WTC11 (cell line): ENCODE data around the gene UVRAG. TPM values are rescaled to one million over a fixed set of nuclear protein-coding genes. Genes with fewer than 3 reads are reported as not detected.

Experiments used
- ATF1 ChIP-seq: sonication (generic); formaldehyde crosslinking; IDR thresholded peaks from 2 replicates; pipeline ENCODE4 v1.8.1; 2023; ENCODE audit warnings: mild to moderate bottlenecking, moderate library complexity, missing genetic modification reagents
- CREB1 ChIP-seq: sonication (generic); formaldehyde crosslinking; IDR thresholded peaks from 2 replicates; pipeline ENCODE4 v1.8.0; 2023; ENCODE audit warnings: mild to moderate bottlenecking, missing genetic modification reagents
- CREM ChIP-seq: sonication (generic); formaldehyde crosslinking; IDR thresholded peaks from 2 replicates; pipeline ENCODE4 v1.8.1; 2022; ENCODE audit warnings: mild to moderate bottlenecking, missing genetic modification reagents, moderate library complexity
- EMX1 ChIP-seq: fragments of 250-450 bp; sonication (Bioruptor Pico); IDR thresholded peaks from 2 replicates; pipeline ENCODE4 v1.8.0; 2021; ENCODE audit warnings: mild to moderate bottlenecking
- FOXJ3 ChIP-seq: sonication (generic); formaldehyde crosslinking; IDR thresholded peaks from 2 replicates; pipeline ENCODE4 v1.9.0; 2021; ENCODE audit warnings: missing genetic modification reagents, mild to moderate bottlenecking, borderline replicate concordance
- FOXK1 ChIP-seq: sonication (generic); formaldehyde crosslinking; IDR thresholded peaks from 2 replicates; pipeline ENCODE4 v1.8.0; 2022; ENCODE audit warnings: mild to moderate bottlenecking, moderate library complexity, missing genetic modification reagents
- HMGA2 ChIP-seq: fragments of 250-450 bp; sonication (Bioruptor Pico); IDR thresholded peaks from 2 replicates; pipeline ENCODE4 v1.4.0; 2021; ENCODE audit warnings: mild to moderate bottlenecking, moderate library complexity
- MAX ChIP-seq: sonication (generic); formaldehyde crosslinking; IDR thresholded peaks from 2 replicates; pipeline ENCODE4 v1.8.0; 2022; ENCODE audit warnings: mild to moderate bottlenecking, missing genetic modification reagents
- MXD4 ChIP-seq: fragments of 250-450 bp; sonication (Bioruptor Pico); IDR thresholded peaks from 2 replicates; pipeline ENCODE4 v1.8.0; 2021; ENCODE audit warnings: mild to moderate bottlenecking, moderate library complexity, borderline replicate concordance
- NFE2L1 ChIP-seq: sonication (generic); formaldehyde crosslinking; IDR thresholded peaks from 2 replicates; pipeline ENCODE4 v1.8.1; 2023; ENCODE audit warnings: missing genetic modification reagents
- NR3C1 ChIP-seq: sonication (generic); formaldehyde crosslinking; conservative IDR thresholded peaks from 2 replicates; pipeline ENCODE4 v1.8.1; 2023; ENCODE audit warnings: low read depth, mild to moderate bottlenecking, missing genetic modification reagents
- PREB ChIP-seq: sonication (generic); formaldehyde crosslinking; IDR thresholded peaks from 2 replicates; pipeline ENCODE4 v1.8.1; 2022; ENCODE audit warnings: mild to moderate bottlenecking, missing genetic modification reagents, moderate library complexity, borderline replicate concordance
- PRRX2 ChIP-seq: fragments of 250-450 bp; sonication (Bioruptor Pico); IDR thresholded peaks from 2 replicates; pipeline ENCODE4 v1.8.0; 2021; ENCODE audit warnings: mild to moderate bottlenecking
- RELA ChIP-seq: sonication (generic); formaldehyde crosslinking; IDR thresholded peaks from 2 replicates; pipeline ENCODE4 v1.8.1; 2022; ENCODE audit warnings: missing genetic modification reagents, mild to moderate bottlenecking, borderline replicate concordance
- SOX15 ChIP-seq: fragments of 250-450 bp; sonication (Bioruptor Pico); IDR thresholded peaks from 2 replicates; pipeline ENCODE4 v1.9.0; 2021; ENCODE audit warnings: mild to moderate bottlenecking
- USF2 ChIP-seq: sonication (generic); formaldehyde crosslinking; IDR thresholded peaks from 2 replicates; pipeline ENCODE4 v1.8.1; 2023; ENCODE audit warnings: mild to moderate bottlenecking, missing genetic modification reagents, moderate library complexity
- ZNF138 ChIP-seq: sonication (generic); formaldehyde crosslinking; conservative IDR thresholded peaks from 2 replicates; pipeline ENCODE4 v1.8.1; 2022; ENCODE audit warnings: mild to moderate bottlenecking, moderate library complexity, missing genetic modification reagents
- ZNF219 ChIP-seq: sonication (generic); formaldehyde crosslinking; IDR thresholded peaks from 2 replicates; pipeline ENCODE4 v1.8.0; 2023; ENCODE audit warnings: missing genetic modification reagents, mild to moderate bottlenecking, borderline replicate concordance
- ZNF263 ChIP-seq: sonication (generic); formaldehyde crosslinking; IDR thresholded peaks from 2 replicates; pipeline ENCODE4 v1.8.1; 2022; ENCODE audit warnings: low read depth, mild to moderate bottlenecking, moderate library complexity, missing genetic modification reagents
- ZNF396 ChIP-seq: fragments of 250-450 bp; sonication (Bioruptor Pico); IDR thresholded peaks from 2 replicates; pipeline ENCODE4 v1.8.0; 2021; ENCODE audit warnings: mild to moderate bottlenecking, moderate library complexity, borderline replicate concordance
- ZNF416 ChIP-seq: fragments of 250-450 bp; sonication (Bioruptor Pico); IDR thresholded peaks from 2 replicates; pipeline ENCODE4 v1.9.0; 2021; ENCODE audit warnings: mild to moderate bottlenecking, inconsistent platforms
- ZNF671 ChIP-seq: fragments of 250-450 bp; sonication (Bioruptor Pico); IDR thresholded peaks from 2 replicates; pipeline ENCODE4 v1.8.0; 2021; ENCODE audit warnings: mild to moderate bottlenecking
- total RNA-seq: library from RNA; stranded (reverse); gene quantifications from 3 replicates; pipeline ENCODE4 v1.2.3, GENCODE V29; 2021
- TF ChIP-seq, protein P1 (sequence below): sonication (generic); formaldehyde crosslinking; IDR thresholded peaks from 2 replicates; pipeline ENCODE4 v1.8.0; 2022; ENCODE audit warnings: missing genetic modification reagents
- TF ChIP-seq, protein P2 (sequence below): sonication (generic); formaldehyde crosslinking; IDR thresholded peaks from 2 replicates; pipeline ENCODE4 v1.8.0; 2022; ENCODE audit warnings: mild to moderate bottlenecking, missing genetic modification reagents
- TF ChIP-seq, protein P3 (sequence below): sonication (generic); formaldehyde crosslinking; IDR thresholded peaks from 2 replicates; pipeline ENCODE4 v1.8.0; 2022; ENCODE audit warnings: mild to moderate bottlenecking, missing genetic modification reagents
- TF ChIP-seq, protein P4 (sequence below): sonication (generic); formaldehyde crosslinking; IDR thresholded peaks from 2 replicates; pipeline ENCODE4 v1.8.1; 2022; ENCODE audit warnings: low read depth, mild to moderate bottlenecking, moderate library complexity, missing genetic modification reagents, borderline replicate concordance
- TF ChIP-seq, protein P5 (sequence below): sonication (generic); formaldehyde crosslinking; IDR thresholded peaks from 2 replicates; pipeline ENCODE4 v1.8.1; 2023; ENCODE audit warnings: mild to moderate bottlenecking, moderate library complexity, missing genetic modification reagents
- TF ChIP-seq, protein P6 (sequence below): fragments of 250-450 bp; sonication (Bioruptor Pico); IDR thresholded peaks from 2 replicates; pipeline ENCODE4 v1.9.0; 2021; ENCODE audit warnings: moderate library complexity, mild to moderate bottlenecking, inconsistent platforms, borderline replicate concordance

UVRAG gene
- total RNA-seq, 1 experiment from 2014 or later, result 14.5 TPM

DNA sequence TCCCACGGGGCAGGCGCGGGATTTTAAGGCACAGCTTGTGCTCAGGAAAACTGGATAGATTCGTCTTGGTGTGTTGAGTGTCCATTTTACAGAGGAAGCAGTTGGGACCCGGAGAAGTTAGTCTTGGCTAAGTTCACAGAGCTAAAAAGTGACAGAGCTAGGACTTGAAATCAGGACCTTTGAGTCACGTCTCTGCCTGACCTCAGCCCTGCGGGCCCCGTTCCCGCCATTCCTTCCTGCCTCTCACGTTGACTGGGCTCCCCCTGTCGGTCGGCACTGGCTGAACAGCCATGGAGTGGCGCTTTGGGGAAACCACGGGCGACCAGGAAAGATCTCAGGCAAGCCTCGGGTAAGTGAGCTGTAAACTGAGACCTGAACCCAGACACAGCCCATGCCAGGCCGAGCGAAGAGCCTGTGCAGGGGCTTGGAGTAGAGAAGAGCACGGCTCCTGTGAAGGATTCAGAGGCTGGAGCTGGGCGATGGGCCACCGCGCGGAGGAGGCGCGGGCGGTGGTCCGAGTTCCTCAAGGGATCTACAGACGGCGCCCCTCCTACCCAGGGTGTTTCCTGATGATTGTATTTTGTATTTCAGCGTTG, 337.2 kb downstream of the UVRAG start (continued):
- TF ChIP-seq CREB1 (no peak), HMGA2 (CRISPR knock-in tag) (no peak), ZNF138 (CRISPR knock-in tag) (no peak), ZNF416 (CRISPR knock-in tag) (no peak), SOX15 (CRISPR knock-in tag) (no peak), CREM (CRISPR knock-in tag) (no peak), FOXK1 (no peak), EMX1 (CRISPR knock-in tag) (no peak), ZNF396 (CRISPR knock-in tag) (no peak), ZNF263 (CRISPR knock-in tag) (no peak), PRRX2 (no peak), NFE2L1 (peak; percentile 79; the same call in 1 of the 2 replicates), MXD4 (CRISPR knock-in tag) (no peak), ATF1 (CRISPR knock-in tag) (no peak), USF2 (CRISPR knock-in tag) (no peak), NR3C1 (no peak), PREB (no peak), ZNF219 (CRISPR knock-in tag) (no peak), FOXJ3 (CRISPR knock-in tag) (no peak), ZNF671 (CRISPR knock-in tag) (no peak), MAX (peak; percentile 90), RELA (CRISPR knock-in tag) (no peak)
- TF ChIP-seq, protein P1, sequence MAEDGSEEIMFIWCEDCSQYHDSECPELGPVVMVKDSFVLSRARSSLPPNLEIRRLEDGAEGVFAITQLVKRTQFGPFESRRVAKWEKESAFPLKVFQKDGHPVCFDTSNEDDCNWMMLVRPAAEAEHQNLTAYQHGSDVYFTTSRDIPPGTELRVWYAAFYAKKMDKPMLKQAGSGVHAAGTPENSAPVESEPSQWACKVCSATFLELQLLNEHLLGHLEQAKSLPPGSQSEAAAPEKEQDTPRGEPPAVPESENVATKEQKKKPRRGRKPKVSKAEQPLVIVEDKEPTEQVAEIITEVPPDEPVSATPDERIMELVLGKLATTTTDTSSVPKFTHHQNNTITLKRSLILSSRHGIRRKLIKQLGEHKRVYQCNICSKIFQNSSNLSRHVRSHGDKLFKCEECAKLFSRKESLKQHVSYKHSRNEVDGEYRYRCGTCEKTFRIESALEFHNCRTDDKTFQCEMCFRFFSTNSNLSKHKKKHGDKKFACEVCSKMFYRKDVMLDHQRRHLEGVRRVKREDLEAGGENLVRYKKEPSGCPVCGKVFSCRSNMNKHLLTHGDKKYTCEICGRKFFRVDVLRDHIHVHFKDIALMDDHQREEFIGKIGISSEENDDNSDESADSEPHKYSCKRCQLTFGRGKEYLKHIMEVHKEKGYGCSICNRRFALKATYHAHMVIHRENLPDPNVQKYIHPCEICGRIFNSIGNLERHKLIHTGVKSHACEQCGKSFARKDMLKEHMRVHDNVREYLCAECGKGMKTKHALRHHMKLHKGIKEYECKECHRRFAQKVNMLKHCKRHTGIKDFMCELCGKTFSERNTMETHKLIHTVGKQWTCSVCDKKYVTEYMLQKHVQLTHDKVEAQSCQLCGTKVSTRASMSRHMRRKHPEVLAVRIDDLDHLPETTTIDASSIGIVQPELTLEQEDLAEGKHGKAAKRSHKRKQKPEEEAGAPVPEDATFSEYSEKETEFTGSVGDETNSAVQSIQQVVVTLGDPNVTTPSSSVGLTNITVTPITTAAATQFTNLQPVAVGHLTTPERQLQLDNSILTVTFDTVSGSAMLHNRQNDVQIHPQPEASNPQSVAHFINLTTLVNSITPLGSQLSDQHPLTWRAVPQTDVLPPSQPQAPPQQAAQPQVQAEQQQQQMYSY, result no peak
- TF ChIP-seq, protein P2, sequence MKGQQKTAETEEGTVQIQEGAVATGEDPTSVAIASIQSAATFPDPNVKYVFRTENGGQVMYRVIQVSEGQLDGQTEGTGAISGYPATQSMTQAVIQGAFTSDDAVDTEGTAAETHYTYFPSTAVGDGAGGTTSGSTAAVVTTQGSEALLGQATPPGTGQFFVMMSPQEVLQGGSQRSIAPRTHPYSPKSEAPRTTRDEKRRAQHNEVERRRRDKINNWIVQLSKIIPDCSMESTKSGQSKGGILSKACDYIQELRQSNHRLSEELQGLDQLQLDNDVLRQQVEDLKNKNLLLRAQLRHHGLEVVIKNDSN, result no peak
- TF ChIP-seq, protein P3, sequence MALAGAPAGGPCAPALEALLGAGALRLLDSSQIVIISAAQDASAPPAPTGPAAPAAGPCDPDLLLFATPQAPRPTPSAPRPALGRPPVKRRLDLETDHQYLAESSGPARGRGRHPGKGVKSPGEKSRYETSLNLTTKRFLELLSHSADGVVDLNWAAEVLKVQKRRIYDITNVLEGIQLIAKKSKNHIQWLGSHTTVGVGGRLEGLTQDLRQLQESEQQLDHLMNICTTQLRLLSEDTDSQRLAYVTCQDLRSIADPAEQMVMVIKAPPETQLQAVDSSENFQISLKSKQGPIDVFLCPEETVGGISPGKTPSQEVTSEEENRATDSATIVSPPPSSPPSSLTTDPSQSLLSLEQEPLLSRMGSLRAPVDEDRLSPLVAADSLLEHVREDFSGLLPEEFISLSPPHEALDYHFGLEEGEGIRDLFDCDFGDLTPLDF (CRISPR knock-in tag), result no peak
- TF ChIP-seq, protein P4, sequence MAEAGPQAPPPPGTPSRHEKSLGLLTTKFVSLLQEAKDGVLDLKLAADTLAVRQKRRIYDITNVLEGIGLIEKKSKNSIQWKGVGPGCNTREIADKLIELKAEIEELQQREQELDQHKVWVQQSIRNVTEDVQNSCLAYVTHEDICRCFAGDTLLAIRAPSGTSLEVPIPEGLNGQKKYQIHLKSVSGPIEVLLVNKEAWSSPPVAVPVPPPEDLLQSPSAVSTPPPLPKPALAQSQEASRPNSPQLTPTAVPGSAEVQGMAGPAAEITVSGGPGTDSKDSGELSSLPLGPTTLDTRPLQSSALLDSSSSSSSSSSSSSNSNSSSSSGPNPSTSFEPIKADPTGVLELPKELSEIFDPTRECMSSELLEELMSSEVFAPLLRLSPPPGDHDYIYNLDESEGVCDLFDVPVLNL, result no peak
- TF ChIP-seq, protein P5, sequence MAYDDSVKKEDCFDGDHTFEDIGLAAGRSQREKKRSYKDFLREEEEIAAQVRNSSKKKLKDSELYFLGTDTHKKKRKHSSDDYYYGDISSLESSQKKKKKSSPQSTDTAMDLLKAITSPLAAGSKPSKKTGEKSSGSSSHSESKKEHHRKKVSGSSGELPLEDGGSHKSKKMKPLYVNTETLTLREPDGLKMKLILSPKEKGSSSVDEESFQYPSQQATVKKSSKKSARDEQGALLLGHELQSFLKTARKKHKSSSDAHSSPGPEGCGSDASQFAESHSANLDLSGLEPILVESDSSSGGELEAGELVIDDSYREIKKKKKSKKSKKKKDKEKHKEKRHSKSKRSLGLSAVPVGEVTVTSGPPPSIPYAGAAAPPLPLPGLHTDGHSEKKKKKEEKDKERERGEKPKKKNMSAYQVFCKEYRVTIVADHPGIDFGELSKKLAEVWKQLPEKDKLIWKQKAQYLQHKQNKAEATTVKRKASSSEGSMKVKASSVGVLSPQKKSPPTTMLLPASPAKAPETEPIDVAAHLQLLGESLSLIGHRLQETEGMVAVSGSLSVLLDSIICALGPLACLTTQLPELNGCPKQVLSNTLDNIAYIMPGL, result peak; percentile 81
- TF ChIP-seq, protein P6, sequence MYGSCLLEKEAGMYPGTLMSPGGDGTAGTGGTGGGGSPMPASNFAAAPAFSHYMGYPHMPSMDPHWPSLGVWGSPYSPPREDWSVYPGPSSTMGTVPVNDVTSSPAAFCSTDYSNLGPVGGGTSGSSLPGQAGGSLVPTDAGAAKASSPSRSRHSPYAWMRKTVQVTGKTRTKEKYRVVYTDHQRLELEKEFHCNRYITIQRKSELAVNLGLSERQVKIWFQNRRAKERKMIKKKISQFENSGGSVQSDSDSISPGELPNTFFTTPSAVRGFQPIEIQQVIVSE, result no peak
